CD4-positive, alpha-beta T cell treated with Interleukin-12 subunit alpha and Interleukin-12 subunit beta, for 1 hour (primary cell): ENCODE data around the gene PAXX.

Source experiments
- DNase-seq: peaks from one replicate; pipeline ENCODE4 v3.0.0-alpha.2; 2020

PAXX gene

GRCh38 chr9:136983167-136983566 lies 9.1 kb upstream of the PAXX start:
- no peak for DNase-seq

GRCh38 chr9:136983656-136984314 lies 8.4 kb upstream of the PAXX start:
- DNase-seq, result no peak

GRCh38 chr9:136984464-136985026 lies 7.7 kb upstream of the PAXX start:
- DNase-seq, result no peak

- DNase-seq, result no peak
Observed at GRCh38 chr9:136985027-136985602, 7.1 kb upstream of the PAXX start.

GRCh38 chr9:136985853-136986252 lies 6.4 kb upstream of the PAXX start:
- DNase-seq, result no peak

- no peak for DNase-seq
Observed at GRCh38 chr9:136988872-136989271, 3.4 kb upstream of the PAXX start.

- no peak for DNase-seq
Observed at GRCh38 chr9:136990242-136990911, 1.8 kb upstream of the PAXX start.

- no peak for DNase-seq
Observed at GRCh38 chr9:136992819-136993369, 672 bp downstream of the PAXX start.

- no peak for DNase-seq
Observed at GRCh38 chr9:136994180-136994887, 2.1 kb downstream of the PAXX start.

- no peak for DNase-seq
Observed at GRCh38 chr9:136994888-136995230, 2.6 kb downstream of the PAXX start.

- DNase-seq, result no peak
Observed at GRCh38 chr9:136995362-136995761, 3.1 kb downstream of the PAXX start.

GRCh38 chr9:136995772-136996311 lies 3.6 kb downstream of the PAXX start:
- DNase-seq, result no peak

- peak; percentile 68 for DNase-seq
Observed at GRCh38 chr9:136996361-136997292, 4.4 kb downstream of the PAXX start, which contains the start of gene CLIC3. TSS of gene CLIC3 (minus strand) at chr9:136996568. CDS start at chr9:136996543, 25 bp downstream.

- DNase-seq, result no peak
Observed at GRCh38 chr9:136997371-136997770, 5.1 kb downstream of the PAXX start.

- peak; percentile 50 for DNase-seq
Observed at GRCh38 chr9:136997830-136998234, 5.6 kb downstream of the PAXX start.

GRCh38 chr9:137000177-137000930 lies 8.1 kb downstream of the PAXX start:
- peak; percentile 51 for DNase-seq

GRCh38 chr9:137001857-137002645 lies 9.8 kb downstream of the PAXX start:
- DNase-seq, result no peak

GRCh38 chr9:137002646-137003041 lies 10.4 kb downstream of the PAXX start:
- DNase-seq, result no peak

- peak; percentile 26 for DNase-seq
Observed at GRCh38 chr9:137004285-137004684, 12.1 kb downstream of the PAXX start.
